HEK293 (cell line): ENCODE results near the gene RSPH10B.

Experiments
- GLI2 ChIP-seq: fragments of 450-650 bp; formaldehyde crosslinking; IDR thresholded peaks from 2 replicates; pipeline ENCODE4; 2017; ENCODE audit warnings: missing biosample characterization, missing genetic modification characterization, low read depth, borderline replicate concordance
- KLF16 ChIP-seq: fragments of 450-650 bp; formaldehyde crosslinking; IDR thresholded peaks from 2 replicates; pipeline ENCODE4 v1.5.1; 2017; ENCODE audit warnings: missing biosample characterization, missing genetic modification characterization
- KLF9 ChIP-seq: fragments of 450-650 bp; formaldehyde crosslinking; IDR thresholded peaks from 2 replicates; pipeline ENCODE4 v1.5.1; 2016; ENCODE audit warnings: missing biosample characterization, missing genetic modification characterization, low read depth
- MEIS1 ChIP-seq: sonication (generic); formaldehyde crosslinking; IDR thresholded peaks from 2 replicates; pipeline ENCODE4 v1.8.1; 2022; ENCODE audit warnings: missing genetic modification reagents, mild to moderate bottlenecking, borderline replicate concordance
- OSR2 ChIP-seq: fragments of 450-650 bp; formaldehyde crosslinking; IDR thresholded peaks from 2 replicates; pipeline ENCODE4 v1.5.1; 2016; ENCODE audit warnings: missing biosample characterization, missing genetic modification characterization
- PRDM2 ChIP-seq: fragments of 450-650 bp; formaldehyde crosslinking; IDR thresholded peaks from 2 replicates; pipeline ENCODE4 v1.5.1; 2016; ENCODE audit warnings: missing biosample characterization, missing genetic modification characterization, borderline replicate concordance
- REPIN1 ChIP-seq: fragments of 450-650 bp; formaldehyde crosslinking; IDR thresholded peaks from 2 replicates; pipeline ENCODE4 v1.5.1; 2017; ENCODE audit warnings: missing biosample characterization, missing genetic modification characterization, low read depth
- SCRT2 ChIP-seq: fragments of 450-650 bp; formaldehyde crosslinking; IDR thresholded peaks from 2 replicates; pipeline ENCODE4 v1.5.1; 2016; ENCODE audit warnings: missing biosample characterization, missing genetic modification characterization
- TRIM28 ChIP-seq: IDR thresholded peaks from 2 replicates; pipeline ENCODE4 v1.6.1; 2011; ENCODE audit warnings: low read length, control low read depth, borderline replicate concordance
- ZBTB10 ChIP-seq: fragments of 450-650 bp; formaldehyde crosslinking; IDR thresholded peaks from 2 replicates; pipeline ENCODE4 v1.5.1; 2016; ENCODE audit warnings: missing biosample characterization, missing genetic modification characterization
- ZBTB26 ChIP-seq: fragments of 450-650 bp; formaldehyde crosslinking; optimal IDR thresholded peaks from 2 replicates; pipeline ENCODE3; 2016; ENCODE audit warnings: missing biosample characterization, mild to moderate bottlenecking, missing genetic modification characterization
- ZNF114 ChIP-seq: fragments of 450-650 bp; formaldehyde crosslinking; IDR thresholded peaks from 2 replicates; pipeline ENCODE4 v1.5.0; 2017; ENCODE audit warnings: missing biosample characterization, missing genetic modification characterization
- ZNF148 ChIP-seq: fragments of 450-650 bp; formaldehyde crosslinking; IDR thresholded peaks from 2 replicates; pipeline ENCODE4 v1.5.0; 2017; ENCODE audit warnings: missing biosample characterization, missing genetic modification characterization, borderline replicate concordance
- ZNF202 ChIP-seq: fragments of 450-650 bp; formaldehyde crosslinking; IDR thresholded peaks from 2 replicates; pipeline ENCODE4 v1.5.1; 2016; ENCODE audit warnings: missing biosample characterization, missing genetic modification characterization, borderline replicate concordance
- ZNF350 ChIP-seq: fragments of 450-650 bp; formaldehyde crosslinking; IDR thresholded peaks from 2 replicates; pipeline ENCODE4 v1.5.0; 2017; ENCODE audit warnings: missing biosample characterization, mild to moderate bottlenecking, missing genetic modification characterization
- ZNF449 ChIP-seq: fragments of 450-650 bp; formaldehyde crosslinking; IDR thresholded peaks from 2 replicates; pipeline ENCODE4 v1.5.1; 2017; ENCODE audit warnings: missing biosample characterization, mild to moderate bottlenecking, missing genetic modification characterization, moderate library complexity
- ZNF514 ChIP-seq: fragments of 450-650 bp; formaldehyde crosslinking; IDR thresholded peaks from 2 replicates; pipeline ENCODE4 v1.5.1; 2016; ENCODE audit warnings: missing biosample characterization, missing genetic modification characterization
- ZNF560 ChIP-seq: fragments of 450-650 bp; formaldehyde crosslinking; IDR thresholded peaks from 2 replicates; pipeline ENCODE4 v1.5.1; 2017; ENCODE audit warnings: missing biosample characterization, missing genetic modification characterization, borderline replicate concordance
- ZNF561 ChIP-seq: fragments of 450-650 bp; IDR thresholded peaks from 2 replicates; pipeline ENCODE4 v1.5.1; 2018; ENCODE audit warnings: missing biosample characterization, missing genetic modification characterization, borderline replicate concordance
- ZNF629 ChIP-seq: fragments of 450-650 bp; formaldehyde crosslinking; IDR thresholded peaks from 2 replicates; pipeline ENCODE4 v1.5.1; 2017; ENCODE audit warnings: missing biosample characterization, missing genetic modification characterization
- ZNF639 ChIP-seq: fragments of 450-650 bp; formaldehyde crosslinking; IDR thresholded peaks from 2 replicates; pipeline ENCODE4 v1.5.1; 2016; ENCODE audit warnings: missing biosample characterization, missing genetic modification characterization
- ZNF654 ChIP-seq: fragments of 450-650 bp; formaldehyde crosslinking; IDR thresholded peaks from 2 replicates; pipeline ENCODE4 v1.5.1; 2016; ENCODE audit warnings: low read depth, missing biosample characterization, missing genetic modification characterization
- ZNF76 ChIP-seq: fragments of 450-650 bp; formaldehyde crosslinking; IDR thresholded peaks from 2 replicates; pipeline ENCODE4; 2016; ENCODE audit warnings: low read depth, missing biosample characterization, missing genetic modification characterization, borderline replicate concordance

RSPH10B gene

GRCh38 chr7:6008668-6009611 lies 38.5 kb upstream of the RSPH10B start, which contains the start of the genes AIMP2 and PMS2 (continued):
- TF ChIP-seq ZNF350 (tag by site-specific recombination) = no peak
- no peak for TF ChIP-seq ZNF148 (tag by site-specific recombination)
- no peak for TF ChIP-seq OSR2 (tag by site-specific recombination)
- peak; percentile 80 for TF ChIP-seq ZNF629 (tag by site-specific recombination)
- no peak for TF ChIP-seq REPIN1 (tag by site-specific recombination)
- peak; percentile 75; the same call in 1 of the 2 replicates for TF ChIP-seq ZNF76 (tag by site-specific recombination)
- TF ChIP-seq MEIS1 = no peak
- no peak for TF ChIP-seq ZNF202
- no peak for TF ChIP-seq KLF9 (tag by site-specific recombination)
- no peak; the same call in 1 of the 2 replicates for TF ChIP-seq ZNF449 (tag by site-specific recombination)
- no peak for TF ChIP-seq ZNF654 (tag by site-specific recombination)
- peak; percentile 20; the same call in 1 of the 2 replicates for TF ChIP-seq ZBTB10 (tag by site-specific recombination)
- no peak for TF ChIP-seq GLI2 (tag by site-specific recombination)
- TF ChIP-seq ZNF114 (tag by site-specific recombination) = no peak
- TF ChIP-seq TRIM28 = no peak
- TF ChIP-seq ZNF514 (tag by site-specific recombination) = no peak
- peak; percentile 86 for TF ChIP-seq SCRT2
- TF ChIP-seq KLF16 (tag by site-specific recombination) = no peak
- no peak for TF ChIP-seq ZNF560 (tag by site-specific recombination)
- peak; percentile 81; the same call in 1 of the 2 replicates for TF ChIP-seq ZNF561 (tag by site-specific recombination)
- TF ChIP-seq PRDM2 = no peak
- peak; percentile 81 for TF ChIP-seq ZBTB26 (tag by site-specific recombination)
- TF ChIP-seq ZNF639 = no peak
